Stomach smooth muscle (tissue), 2 donors: ENCODE results near the gene TMED6.
A peak's percentile ranks its signal among the peaks of the same experiment; 100 is the strongest.

ENCODE experiments used
- H3K27ac ChIP-seq: one replicate; pipeline ENCODE4 v1.7.0; 2013; ENCODE audit warnings: mild to moderate bottlenecking, low read length, inconsistent platforms
- H3K27me3 ChIP-seq, 2 donors: one replicate each; pipeline ENCODE4 v1.7.0; 2013; ENCODE audit warnings: low read length in 2 of 2; ENCODE audit not compliant: insufficient read depth in 2 of 2, control insufficient read depth in 1 of 2
- H3K36me3 ChIP-seq, 2 donors: one replicate each; pipeline ENCODE4 v1.7.0; 2013; ENCODE audit warnings: low read length in 2 of 2; ENCODE audit not compliant: control insufficient read depth in 2 of 2, insufficient read depth in 2 of 2
- H3K4me1 ChIP-seq: one replicate; pipeline ENCODE4 v1.7.0; 2013; ENCODE audit warnings: low read length; ENCODE audit not compliant: control insufficient read depth, insufficient read depth
- H3K4me3 ChIP-seq, 2 donors: one replicate each; pipeline ENCODE4 v1.7.0; 2013; ENCODE audit warnings: low read length in 2 of 2
- H3K9ac ChIP-seq, 2 donors: one replicate each; pipeline ENCODE4 v1.7.0; 2013; ENCODE audit warnings: low read length in 2 of 2, mild to moderate bottlenecking in 1 of 2
- H3K9me3 ChIP-seq, 2 donors: one replicate each; pipeline ENCODE4 v1.7.0; 2013; ENCODE audit warnings: low read length in 2 of 2; ENCODE audit not compliant: control insufficient read depth in 2 of 2
- donor health status: healthy.
- donor health status: Pancreatic carcinoma.

TMED6 gene

GRCh38 chr16:69351309-69352027, at the start of gene TMED6:
TSS of gene TMED6 (minus strand) at chr16:69351786. CDS start at chr16:69351753, 33 bp downstream.
- Histone ChIP-seq H3K9ac (no peak within 1 kb of the TSS), H3K4me1 (no peaks in the 10 kb centered on the region), H3K27ac (no peak within 1 kb of the TSS), H3K4me3 (no peak within 1 kb of the TSS), H3K36me3 (peaks cover 19 to 31% of the 10 kb centered on the region in 2 donors), H3K9me3 (no peaks in the 10 kb centered on the region), H3K27me3 (no peaks in the 10 kb centered on the region)

- Histone ChIP-seq H3K27ac (no peak overlapping the region), H3K4me3 (no peak overlapping the region), H3K9ac (no peak overlapping the region), H3K4me1 (peaks cover 17% of the 10 kb centered on the region), H3K36me3 (no peaks in the 10 kb centered on the region), H3K9me3 (no peaks in the 10 kb centered on the region), H3K27me3 (no peaks in the 10 kb centered on the region)
Observed at GRCh38 chr16:69399361-69399760, 47.8 kb upstream of the TMED6 start.

GRCh38 chr16:69397821-69398521, 46.4 kb upstream of the TMED6 start:
- no peaks in the 10 kb centered on the region for H3K9me3 ChIP-seq
- H3K9ac ChIP-seq, result no peak overlapping the region
- H3K4me3 ChIP-seq, result no peak overlapping the region
- H3K4me1 ChIP-seq, result peaks cover 10% of the 10 kb centered on the region
- H3K36me3 ChIP-seq, result no peaks in the 10 kb centered on the region
- no peaks in the 10 kb centered on the region for H3K27me3 ChIP-seq
- no peak overlapping the region for H3K27ac ChIP-seq

GRCh38 chr16:69396187-69397061, 44.8 kb upstream of the TMED6 start:
- peak overlapping the region; percentile 85 for H3K27ac ChIP-seq
- no peaks in the 10 kb centered on the region for H3K27me3 ChIP-seq
- no peaks in the 10 kb centered on the region for H3K36me3 ChIP-seq
- no peaks in the 10 kb centered on the region for H3K9me3 ChIP-seq
- H3K4me3 ChIP-seq, result peak overlapping the region in 1 of 2 donors; percentile 52
- H3K4me1 ChIP-seq, result peaks cover 10% of the 10 kb centered on the region
- peak overlapping the region; percentile 52 to 75 for H3K9ac ChIP-seq

- peak overlapping the region in 1 of 2 donors; percentile 52 for H3K9ac ChIP-seq
Observed at GRCh38 chr16:69395859-69396186, 44.2 kb upstream of the TMED6 start.

GRCh38 chr16:69393898-69394849, 42.6 kb upstream of the TMED6 start:
- Histone ChIP-seq H3K4me3 (no peak overlapping the region), H3K4me1 (peaks cover 10% of the 10 kb centered on the region), H3K36me3 (no peaks in the 10 kb centered on the region), H3K27ac (no peak overlapping the region), H3K27me3 (no peaks in the 10 kb centered on the region), H3K9ac (no peak overlapping the region), H3K9me3 (no peaks in the 10 kb centered on the region)

More at GRCh38 chr16:69395859-69396186, 44.2 kb upstream of the TMED6 start:
- H3K4me1 ChIP-seq, result peaks cover 10% of the 10 kb centered on the region
- H3K9me3 ChIP-seq, result no peaks in the 10 kb centered on the region
- no peaks in the 10 kb centered on the region for H3K27me3 ChIP-seq
- no peak overlapping the region for H3K4me3 ChIP-seq
- H3K36me3 ChIP-seq, result no peaks in the 10 kb centered on the region
- H3K27ac ChIP-seq, result peak overlapping the region; percentile 85

- Histone ChIP-seq H3K27me3 (no peaks in the 10 kb centered on the region), H3K4me1 (peaks cover 4% of the 10 kb centered on the region), H3K36me3 (peaks cover 12% of the 10 kb centered on the region in 2 donors), H3K27ac (no peak overlapping the region), H3K4me3 (no peak overlapping the region), H3K9ac (no peak overlapping the region), H3K9me3 (no peaks in the 10 kb centered on the region)
Observed at GRCh38 chr16:69386596-69386995, 35.0 kb upstream of the TMED6 start.

- Histone ChIP-seq H3K27ac (peak overlapping the region; percentile 77), H3K36me3 (peaks cover 13 to 14% of the 10 kb centered on the region in 2 donors), H3K27me3 (no peaks in the 10 kb centered on the region), H3K9me3 (no peaks in the 10 kb centered on the region), H3K4me3 (peak overlapping the region; percentile 77 to 81), H3K9ac (peak overlapping the region; percentile 91), H3K4me1 (peaks cover 4% of the 10 kb centered on the region)
Observed at GRCh38 chr16:69384974-69385373, 33.4 kb upstream of the TMED6 start.

GRCh38 chr16:69382421-69382820, 30.8 kb upstream of the TMED6 start:
- H3K36me3 ChIP-seq, result peaks cover 16 to 17% of the 10 kb centered on the region in 2 donors
- H3K9me3 ChIP-seq, result no peaks in the 10 kb centered on the region

GRCh38 chr16:69381231-69381630, 29.6 kb upstream of the TMED6 start:
- Histone ChIP-seq H3K27me3 (no peaks in the 10 kb centered on the region), H3K9me3 (no peaks in the 10 kb centered on the region), H3K4me3 (no peak overlapping the region), H3K27ac (no peak overlapping the region), H3K36me3 (peaks cover 16 to 17% of the 10 kb centered on the region in 2 donors), H3K4me1 (peaks cover 4% of the 10 kb centered on the region), H3K9ac (no peak overlapping the region)

More at GRCh38 chr16:69382421-69382820, 30.8 kb upstream of the TMED6 start:
- Histone ChIP-seq H3K4me1 (peaks cover 4% of the 10 kb centered on the region), H3K27me3 (no peaks in the 10 kb centered on the region), H3K4me3 (no peak overlapping the region), H3K27ac (no peak overlapping the region), H3K9ac (no peak overlapping the region)
